Astrocyte of the cerebellum (primary cell): ENCODE data around the gene CLDN20.
"Not testable (repeated sequence)": the region's sequence is repeated elsewhere in the genome, so short reads cannot be mapped to it uniquely, and the experiment has no call there.

Experiments used
- DNase-seq: peaks from one replicate; pipeline ENCODE4 v3.0.0-alpha.2; 2011; ENCODE audit warnings: low read depth
- H3K4me3 ChIP-seq: 2 replicates; pipeline ENCODE4 v1.5.1; 2011; ENCODE audit warnings: mild to moderate bottlenecking, low read depth, low read length, moderate library complexity
- CTCF ChIP-seq: IDR thresholded peaks from 2 replicates; pipeline ENCODE4 v1.5.1; 2012; ENCODE audit warnings: low read length, low read depth, moderate library complexity, mild to moderate bottlenecking; ENCODE audit errors: missing control alignments
- in situ Hi-C: cut with HindIII; loops from 2 replicates; pipeline ENCODE4 v1.10.0; 2017; ENCODE audit warnings: low sequenced_read_pairs

CLDN20 gene

GRCh38 chr6:155222506-155222905, 41.3 kb upstream of the CLDN20 start:
- in situ Hi-C loops = no loop called here
- no peak for TF ChIP-seq CTCF
- no peak overlapping the region for H3K4me3 ChIP-seq
- no peak for DNase-seq

- DNase-seq = peak; percentile 62
- H3K4me3 ChIP-seq = no peak overlapping the region
- in situ Hi-C loops = no loop called here
- no peak for TF ChIP-seq CTCF
Measured at GRCh38 chr6:155223646-155224451, 40.0 kb upstream of the CLDN20 start.

GRCh38 chr6:155224618-155225017, 39.2 kb upstream of the CLDN20 start:
- TF ChIP-seq CTCF = no peak
- DNase-seq = no peak
- H3K4me3 ChIP-seq = no peak overlapping the region
- in situ Hi-C loops = no loop called here

- in situ Hi-C loops = no loop called here
- no peak for TF ChIP-seq CTCF
- DNase-seq = peak; percentile 78
- no peak overlapping the region for H3K4me3 ChIP-seq
Measured at GRCh38 chr6:155227046-155227445, 36.8 kb upstream of the CLDN20 start.

- DNase-seq = peak; percentile 28
- H3K4me3 ChIP-seq = no peak overlapping the region
- no peak for TF ChIP-seq CTCF
- in situ Hi-C loops = no loop called here
Measured at GRCh38 chr6:155228546-155229166, 35.2 kb upstream of the CLDN20 start.

GRCh38 chr6:155230975-155231374, 32.8 kb upstream of the CLDN20 start:
- in situ Hi-C loops, DNase-seq, H3K4me3 ChIP-seq: not testable (repeated sequence)

- H3K4me3 ChIP-seq = no peak overlapping the region
- DNase-seq = no peak
- in situ Hi-C loops = no loop called here
- TF ChIP-seq CTCF = no peak
Measured at GRCh38 chr6:155232848-155233247, 31.0 kb upstream of the CLDN20 start.
